HCT116 (cell line): ENCODE data around the gene PMF1.

Experiments used
- ATF3 ChIP-seq: IDR thresholded peaks from 2 replicates; pipeline ENCODE4 v1.6.1; 2012
- CTCF ChIP-seq, 3 experiments: fragments of 200-600 bp in 1 of 3; sonication (generic) in 1 of 3; IDR thresholded peaks in 2 of 3; conservative IDR thresholded peaks in 1 of 3; 2 replicates each; pipeline ENCODE4 v1.5.1; 2012 to 2017; ENCODE audit warnings: low read depth in 2 of 3, low read length in 2 of 3, antibody characterized with exemption in 1 of 3, borderline replicate concordance in 1 of 3, control low read depth in 1 of 3, mild to moderate bottlenecking in 1 of 3, mixed read lengths in 1 of 3, mixed run types in 1 of 3, moderate library complexity in 1 of 3; ENCODE audit not compliant: insufficient read depth in 1 of 3
- EZH2 ChIP-seq: fragments of 200-600 bp; sonication (generic); IDR thresholded peaks from 2 replicates; pipeline ENCODE4 v1.6.1; 2017; ENCODE audit warnings: antibody characterized with exemption, mixed run types

GRCh38 chr1:156285437-156285836 is 72.6 kb downstream of the PMF1 start:
- TF ChIP-seq ATF3 (no peak), CTCF (IDR thresholded peaks at IDR 0.05 in 2 of 3, conservative IDR thresholded peaks at IDR 0.05 in 1 of 3; ENCODE audit: borderline replicate concordance in 1 of 3, insufficient read depth in 1 of 3, low read depth in 2 of 3, low read length in 2 of 3) (no peak), EZH2 (no peak)
